Activated CD8-positive, alpha-beta memory T cell treated with anti-CD3 and anti-CD28 coated beads for 36 hours (primary cell): ENCODE data around the gene DCC. TPM values are rescaled to one million over a fixed set of nuclear protein-coding genes. Genes with fewer than 3 reads are reported as not detected.

Source experiments
- CTCF ChIA-PET: fragments of 350-600 bp; sonication (Branson Sonifier 250); formaldehyde crosslinking; loops from one replicate; lab custom pipeline; 2021; ENCODE audit warnings: antibody characterized with exemption; lab: Charles Lee
- POLR2A ChIA-PET: fragments of 350-600 bp; sonication (Branson Sonifier 250); formaldehyde crosslinking; loops from one replicate; lab custom pipeline; 2021; ENCODE audit warnings: antibody characterized with exemption; lab: Charles Lee
- total RNA-seq, 2 experiments: library from RNA; stranded (reverse); gene quantifications; one replicate each; pipeline ENCODE4 v1.2.3, GENCODE V29; 2021

DCC gene
- total RNA-seq, 2 experiments from 2014 or later: not detected

DNA sequence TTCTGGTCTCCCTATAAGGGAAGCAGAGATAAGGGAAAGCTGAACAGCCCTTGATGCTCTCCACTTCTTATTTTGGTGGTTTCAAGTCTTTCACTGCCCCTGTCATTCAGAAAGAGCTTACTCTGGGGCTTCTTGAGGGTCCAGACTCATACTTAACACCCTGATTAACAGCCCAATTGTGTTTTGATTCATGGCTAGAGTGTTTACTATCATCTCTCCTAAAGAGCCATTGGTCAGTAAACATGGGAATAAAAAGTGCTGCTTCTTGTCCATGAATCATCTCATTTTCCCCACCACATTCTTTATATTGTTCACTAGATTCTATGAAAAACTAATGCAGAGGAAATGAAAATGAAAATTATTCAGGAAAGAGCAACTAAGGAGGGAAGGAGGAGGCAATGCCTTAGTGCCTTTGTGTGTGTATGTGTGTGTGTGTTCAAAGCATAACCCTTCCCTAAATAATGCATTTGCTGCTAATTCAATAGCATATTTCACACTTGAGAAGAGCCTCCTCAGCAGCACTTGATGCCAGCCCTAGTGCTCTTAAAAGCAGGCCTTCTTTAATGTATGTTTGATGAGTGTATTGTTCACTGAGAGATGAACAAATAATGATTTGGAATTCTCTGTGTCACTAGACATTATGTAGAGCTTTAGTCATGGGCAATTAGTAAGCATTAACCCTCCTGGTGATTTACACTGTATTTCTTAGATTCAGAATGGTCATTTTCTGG lies 63.5 kb downstream of the DCC start:
- CTCF ChIA-PET: no interaction called here
- POLR2A ChIA-PET: no interaction called here

- ChIA-PET CTCF (no interaction called here), POLR2A (no interaction called here)
These were observed 68.9 kb downstream of the DCC start for GRCh38 chr18:52408800-52409302.

- POLR2A ChIA-PET: no interaction called here
- CTCF ChIA-PET: no interaction called here
These were observed 69.7 kb downstream of the DCC start for GRCh38 chr18:52409727-52410126.

DNA sequence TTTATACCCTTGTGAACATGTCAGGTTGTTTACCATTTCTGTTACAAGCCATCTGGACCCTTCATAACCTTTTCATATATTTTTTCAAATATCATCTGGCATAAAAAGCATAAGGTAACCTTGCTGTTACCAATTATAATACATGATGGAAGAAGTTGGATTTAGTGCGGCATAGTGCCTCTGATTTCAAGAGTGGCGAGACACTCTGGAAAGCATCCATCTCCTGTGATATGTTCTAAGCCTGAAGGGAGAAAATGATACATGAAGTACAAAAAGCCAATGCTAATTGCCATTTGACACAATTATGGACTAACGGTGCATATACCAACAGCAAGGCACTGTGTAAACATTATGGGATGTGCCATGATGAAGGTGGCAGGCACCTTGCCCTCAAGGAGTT lies 75.1 kb downstream of the DCC start:
- ChIA-PET POLR2A (no interaction called here), CTCF (no interaction called here)

GRCh38 chr18:52422985-52423601 lies 83.1 kb downstream of the DCC start:
- CTCF ChIA-PET: no interaction called here

DNA sequence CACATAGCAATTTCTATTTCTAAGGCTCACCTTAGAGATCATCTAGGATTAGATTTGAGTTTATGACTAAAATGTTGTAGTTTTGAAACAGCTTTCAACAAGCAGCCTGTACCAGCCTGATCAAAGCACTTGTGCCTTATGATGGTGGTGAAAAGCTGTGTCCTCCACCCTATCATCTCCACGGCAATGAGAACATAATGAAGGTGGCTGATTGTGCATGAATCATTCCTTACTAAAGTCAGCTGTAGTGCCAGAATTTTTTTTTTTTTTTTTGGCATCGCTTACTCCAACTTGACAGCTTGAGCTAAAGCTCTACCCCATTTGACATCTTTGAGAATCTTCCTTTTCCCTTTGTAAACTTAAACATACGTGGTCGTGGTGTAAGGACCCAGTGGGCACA lies 86.0 kb downstream of the DCC start:
- ChIA-PET POLR2A (no interaction called here), CTCF (no interaction called here)

More at GRCh38 chr18:52422985-52423601, 83.1 kb downstream of the DCC start:
- POLR2A ChIA-PET: no interaction called here

DNA sequence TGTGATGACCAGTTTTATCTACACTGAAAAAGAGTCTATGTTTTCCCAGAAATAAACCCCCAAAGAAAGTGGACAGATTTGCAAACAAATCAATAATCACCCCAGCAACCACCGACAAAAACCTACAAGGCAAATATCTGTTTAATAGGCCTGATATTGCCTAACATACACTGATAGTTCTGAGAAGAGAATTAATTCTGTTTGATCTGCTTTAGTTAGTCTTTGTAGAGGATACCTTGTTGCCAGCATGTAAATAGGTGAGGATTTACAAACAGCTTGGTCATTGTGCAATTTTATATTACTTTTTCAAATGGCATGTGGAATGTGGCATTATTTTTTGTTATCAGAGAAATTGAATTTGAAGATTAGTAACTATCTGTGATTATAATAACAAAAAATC lies 86.5 kb downstream of the DCC start:
- POLR2A ChIA-PET: no interaction called here
- CTCF ChIA-PET: no interaction called here

GRCh38 chr18:52427521-52428175 lies 87.7 kb downstream of the DCC start:
- CTCF ChIA-PET: no interaction called here
- POLR2A ChIA-PET: no interaction called here

DNA sequence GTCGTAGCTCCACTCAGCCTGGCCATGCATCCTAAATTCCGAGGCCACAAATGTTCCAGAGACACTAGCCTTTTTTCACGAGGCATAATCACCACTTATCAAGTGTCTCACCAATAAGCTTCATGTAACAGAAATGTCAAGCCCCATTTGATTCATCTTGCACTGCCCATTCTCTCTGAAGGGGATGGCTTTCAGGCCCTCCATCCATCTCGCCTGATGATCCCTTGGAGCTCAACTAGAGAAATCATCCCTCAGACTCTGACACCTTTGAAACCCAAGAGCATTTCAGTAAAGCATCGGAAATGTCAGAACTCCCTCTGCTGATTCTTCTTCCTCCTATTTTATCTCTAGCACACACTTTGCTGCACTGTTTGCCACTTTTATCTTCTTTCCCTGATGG lies 91.7 kb downstream of the DCC start:
- CTCF ChIA-PET: no interaction called here
- POLR2A ChIA-PET: interaction anchor here (0.7 kb wide), 1 partner anchor 25 kb away, joined by 3 read pairs; no protein-coding TSS in a partner anchor

DNA sequence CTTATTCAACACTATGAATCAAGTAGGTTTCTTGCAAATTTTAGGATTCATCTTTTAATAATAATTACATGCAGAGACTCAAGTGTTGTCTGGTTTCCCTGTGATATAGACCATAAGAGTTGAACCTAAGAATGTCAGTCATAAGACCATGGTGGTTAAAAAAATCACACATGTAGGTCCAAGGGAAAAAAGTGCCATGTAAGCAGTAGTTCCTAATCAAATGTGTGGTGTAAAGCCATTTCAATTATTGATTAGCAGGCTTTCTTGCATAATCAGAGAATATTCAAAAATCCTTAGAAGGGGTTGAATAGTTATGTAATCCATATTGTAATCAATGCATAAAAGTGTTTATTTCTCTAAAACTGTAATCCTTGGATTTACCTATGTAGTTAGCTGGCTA lies 93.8 kb downstream of the DCC start:
- POLR2A ChIA-PET: no interaction called here
- CTCF ChIA-PET: no interaction called here

GRCh38 chr18:52435301-52435700 lies 95.3 kb downstream of the DCC start:
- ChIA-PET POLR2A (no interaction called here), CTCF (no interaction called here)

DNA sequence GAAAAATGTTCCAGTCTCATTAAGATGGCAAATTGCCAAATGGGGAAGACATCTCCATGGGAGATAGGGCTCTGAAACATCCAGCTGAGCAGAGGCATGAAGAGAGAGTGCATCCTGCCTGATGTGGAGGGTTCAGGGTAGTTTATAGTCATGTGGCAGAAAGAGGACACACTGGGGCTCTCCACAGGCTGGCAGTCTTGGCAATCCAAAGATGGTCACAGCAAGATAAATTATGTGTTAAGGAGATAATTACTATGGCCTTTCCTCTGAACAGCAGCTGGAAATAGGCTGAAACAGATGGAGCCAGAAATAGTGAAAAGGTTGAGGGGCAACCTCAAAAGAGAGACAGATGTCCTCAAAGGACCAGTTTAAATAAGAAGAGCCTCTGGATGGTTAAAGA lies 97.2 kb downstream of the DCC start:
- CTCF ChIA-PET: no interaction called here
- POLR2A ChIA-PET: no interaction called here

DNA sequence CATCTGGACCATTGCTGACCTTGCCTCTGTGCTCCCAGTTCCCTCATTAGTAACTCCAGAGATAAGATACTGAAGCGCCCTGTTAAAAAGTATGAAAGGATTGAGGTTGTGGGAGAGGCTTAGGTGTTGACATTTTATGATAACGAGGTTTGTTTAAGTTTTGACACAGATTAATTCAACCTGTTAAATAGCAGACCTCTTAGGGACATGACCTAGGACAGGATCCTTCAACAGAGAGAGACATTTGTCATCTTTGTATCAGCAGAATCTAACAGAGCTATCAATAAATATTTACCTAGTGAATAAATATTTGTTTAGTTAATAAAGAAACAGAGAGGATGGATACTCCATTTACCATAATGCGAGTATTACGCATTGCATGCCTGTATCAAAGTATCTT lies 99.5 kb downstream of the DCC start:
- POLR2A ChIA-PET: no interaction called here

GRCh38 chr18:52441794-52442193 lies 101.8 kb downstream of the DCC start:
- ChIA-PET POLR2A (no interaction called here), CTCF (no interaction called here)

More for the DNA sequence above, 99.5 kb downstream of the DCC start:
- CTCF ChIA-PET: no interaction called here

- CTCF ChIA-PET: no interaction called here
These were observed 102.7 kb downstream of the DCC start for GRCh38 chr18:52442686-52443085.

DNA sequence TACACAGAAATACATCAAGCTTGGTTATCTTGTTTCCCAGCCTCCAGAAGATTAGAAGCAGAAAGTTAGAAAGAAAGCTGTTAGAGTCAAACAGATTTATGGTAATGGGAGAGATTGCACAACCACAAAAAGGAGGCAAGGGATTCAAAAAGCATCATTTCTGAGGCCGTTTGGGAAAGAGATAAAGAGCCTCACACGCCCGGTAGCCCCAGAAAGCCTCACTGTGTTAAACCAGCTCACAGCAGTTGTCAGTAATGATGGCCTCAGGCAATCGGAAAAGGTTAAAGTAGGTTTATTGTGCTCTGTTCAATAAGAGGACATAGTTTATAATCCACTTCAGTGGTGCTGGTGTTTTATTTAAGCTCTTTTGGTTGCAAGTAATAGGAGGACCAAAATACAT lies 111.3 kb downstream of the DCC start:
- ChIA-PET POLR2A (no interaction called here), CTCF (no interaction called here)

More at GRCh38 chr18:52442686-52443085, 102.7 kb downstream of the DCC start:
- POLR2A ChIA-PET: no interaction called here

DNA sequence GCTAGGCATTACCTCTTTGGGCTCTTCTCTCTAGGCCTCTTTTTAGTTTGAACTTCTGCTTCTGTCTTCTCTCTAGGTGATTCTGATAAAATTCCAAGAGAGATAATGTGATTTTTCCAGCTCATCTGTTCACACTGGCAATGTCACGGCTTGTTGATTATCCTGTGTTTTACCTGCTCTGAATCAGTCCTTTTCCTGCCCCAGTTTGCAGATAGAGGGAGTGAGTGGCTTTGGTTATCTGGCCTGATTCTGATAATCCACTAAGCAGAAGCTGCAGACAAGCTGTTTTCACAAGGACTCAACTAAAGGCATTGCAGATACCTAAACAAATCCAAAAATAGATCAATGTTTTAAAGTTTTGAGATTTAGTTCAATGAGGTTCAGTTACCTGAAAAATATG lies 111.9 kb downstream of the DCC start:
- ChIA-PET POLR2A (no interaction called here), CTCF (no interaction called here)

DNA sequence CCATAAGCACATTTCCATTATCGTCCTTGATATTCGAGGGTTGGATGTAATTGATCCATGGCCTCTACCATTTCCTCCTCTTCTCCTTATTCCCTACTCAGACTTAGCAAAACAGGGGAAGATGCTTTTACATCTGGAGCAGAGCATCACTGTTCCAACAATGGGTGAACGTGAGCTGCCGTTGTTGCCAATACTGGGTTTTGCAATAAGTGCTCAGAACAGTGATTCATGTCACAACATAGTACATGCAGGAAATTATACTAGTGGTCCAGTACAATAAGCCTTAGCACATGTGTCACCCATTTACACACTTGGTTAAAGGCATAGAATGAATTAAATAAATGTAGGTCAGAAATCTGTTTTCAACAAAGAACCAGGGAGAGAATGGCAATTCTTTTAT lies 112.4 kb downstream of the DCC start:
- ChIA-PET POLR2A (no interaction called here), CTCF (no interaction called here)

DNA sequence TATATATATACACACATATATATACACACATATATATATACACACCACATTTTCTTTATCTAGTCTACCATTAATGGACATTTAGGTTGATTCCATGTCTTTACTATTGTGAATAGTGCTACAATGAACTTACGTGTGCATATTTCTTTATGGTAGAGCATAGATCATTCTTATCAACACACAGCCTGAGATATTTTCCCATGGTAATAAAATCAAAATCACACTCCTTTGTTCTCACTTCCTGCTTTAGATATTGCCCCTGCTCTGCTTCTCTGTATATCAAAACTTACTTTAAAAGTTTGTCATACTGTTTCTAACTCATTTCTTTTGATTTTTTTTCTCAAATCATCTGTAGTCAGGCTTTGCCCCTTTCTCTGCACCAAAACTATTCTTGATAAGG lies 119.9 kb downstream of the DCC start:
- ChIA-PET CTCF (no interaction called here), POLR2A (no interaction called here)

DNA sequence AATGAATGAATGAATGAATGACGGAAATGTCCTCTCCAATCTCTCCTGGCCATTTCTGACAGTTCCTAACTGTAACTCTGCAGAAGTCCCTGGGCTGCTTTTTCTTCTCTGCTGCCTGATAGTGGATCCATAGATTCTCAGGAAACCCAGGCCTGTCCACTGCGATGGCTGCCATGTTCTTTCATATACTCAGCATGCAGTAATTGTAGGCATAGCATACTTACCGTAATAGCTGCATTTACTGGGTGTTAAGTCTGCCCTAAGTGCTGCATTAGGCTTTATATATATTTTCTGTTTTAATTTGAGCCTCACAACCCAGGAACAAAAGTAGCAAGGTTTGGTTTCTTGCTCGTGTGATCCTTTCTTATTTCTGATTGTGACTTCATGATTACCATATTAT lies 122.9 kb downstream of the DCC start:
- CTCF ChIA-PET: no interaction called here
- POLR2A ChIA-PET: no interaction called here

- POLR2A ChIA-PET: no interaction called here
- CTCF ChIA-PET: no interaction called here
These were observed 125.4 kb downstream of the DCC start for GRCh38 chr18:52465391-52465790.
